GM12873 (cell line): ENCODE results near the gene PTPRD.

Source experiments
- CTCF ChIP-seq: IDR thresholded peaks from 2 replicates; pipeline ENCODE4 v1.5.1; 2012; ENCODE audit warnings: low read depth, mild to moderate bottlenecking, moderate library complexity, low read length, control low read depth; ENCODE audit not compliant: insufficient read depth; ENCODE audit errors: missing control alignments

Gene PTPRD

GRCh38 chr9:8733131-8733954 lies 1879.5 kb downstream of the PTPRD start:
- no peak for TF ChIP-seq CTCF

GRCh38 chr9:8732367-8733075 lies 1880.3 kb downstream of the PTPRD start:
- TF ChIP-seq CTCF, result no peak

- TF ChIP-seq CTCF, result no peak
Observed at GRCh38 chr9:8730618-8731017, 1882.2 kb downstream of the PTPRD start.

- TF ChIP-seq CTCF, result no peak
Observed at GRCh38 chr9:8728910-8729309, 1883.9 kb downstream of the PTPRD start.

GRCh38 chr9:8727191-8727590 lies 1885.6 kb downstream of the PTPRD start:
- no peak for TF ChIP-seq CTCF

GRCh38 chr9:8726692-8727091 lies 1886.1 kb downstream of the PTPRD start:
- no peak for TF ChIP-seq CTCF

GRCh38 chr9:8725635-8726034 lies 1887.2 kb downstream of the PTPRD start:
- no peak for TF ChIP-seq CTCF
